AG09319 (cell line): ENCODE results near the gene BCKDK.

Source experiments
- DNase-seq: peaks from one replicate; pipeline ENCODE4 v3.0.0-alpha.2; 2010; ENCODE audit warnings: low read depth; ENCODE audit errors: extremely low read depth
- TF ChIP-seq, protein P1 (sequence below): IDR thresholded peaks from 2 replicates; pipeline ENCODE4 v1.5.1; 2011; ENCODE audit warnings: low read depth, mild to moderate bottlenecking, inconsistent platforms, low read length, moderate library complexity

The BCKDK gene

DNA sequence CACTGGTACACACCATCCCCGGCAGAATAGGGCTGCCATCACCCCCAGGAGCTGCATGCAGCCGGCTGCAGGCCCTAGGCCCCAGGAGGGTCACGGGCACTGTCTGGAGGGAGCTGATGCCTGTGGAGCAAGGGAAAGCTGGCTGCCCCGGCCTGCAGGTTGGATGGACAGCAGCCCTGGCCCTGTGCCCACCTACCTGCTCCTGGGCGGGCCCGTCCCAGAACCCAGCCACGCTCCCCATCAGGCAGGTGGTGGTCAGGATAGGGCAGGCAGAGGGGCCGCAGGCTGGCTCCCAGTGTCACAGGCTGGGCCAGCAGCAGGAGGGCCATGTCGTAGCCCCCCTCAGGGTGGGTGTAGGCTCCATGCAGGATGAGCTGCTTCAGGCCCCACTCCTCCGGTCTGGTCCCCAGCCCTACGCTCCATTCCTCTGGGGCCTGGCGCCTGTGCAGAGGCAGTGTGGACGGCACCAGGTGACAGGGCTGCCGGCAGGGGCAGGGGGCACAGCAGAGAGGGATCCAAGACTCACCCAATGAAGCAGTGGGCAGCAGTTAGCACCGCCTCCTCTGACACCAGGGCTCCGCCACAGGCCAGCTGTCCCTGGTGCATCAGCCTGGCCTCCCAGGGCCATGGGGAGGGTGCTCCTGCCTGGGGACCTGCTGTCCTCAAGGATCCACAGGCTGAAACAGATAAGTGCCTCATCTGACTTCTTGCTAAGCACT lies 23.4 kb upstream of the BCKDK start:
- no peak for DNase-seq
- TF ChIP-seq, protein P1, sequence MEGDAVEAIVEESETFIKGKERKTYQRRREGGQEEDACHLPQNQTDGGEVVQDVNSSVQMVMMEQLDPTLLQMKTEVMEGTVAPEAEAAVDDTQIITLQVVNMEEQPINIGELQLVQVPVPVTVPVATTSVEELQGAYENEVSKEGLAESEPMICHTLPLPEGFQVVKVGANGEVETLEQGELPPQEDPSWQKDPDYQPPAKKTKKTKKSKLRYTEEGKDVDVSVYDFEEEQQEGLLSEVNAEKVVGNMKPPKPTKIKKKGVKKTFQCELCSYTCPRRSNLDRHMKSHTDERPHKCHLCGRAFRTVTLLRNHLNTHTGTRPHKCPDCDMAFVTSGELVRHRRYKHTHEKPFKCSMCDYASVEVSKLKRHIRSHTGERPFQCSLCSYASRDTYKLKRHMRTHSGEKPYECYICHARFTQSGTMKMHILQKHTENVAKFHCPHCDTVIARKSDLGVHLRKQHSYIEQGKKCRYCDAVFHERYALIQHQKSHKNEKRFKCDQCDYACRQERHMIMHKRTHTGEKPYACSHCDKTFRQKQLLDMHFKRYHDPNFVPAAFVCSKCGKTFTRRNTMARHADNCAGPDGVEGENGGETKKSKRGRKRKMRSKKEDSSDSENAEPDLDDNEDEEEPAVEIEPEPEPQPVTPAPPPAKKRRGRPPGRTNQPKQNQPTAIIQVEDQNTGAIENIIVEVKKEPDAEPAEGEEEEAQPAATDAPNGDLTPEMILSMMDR = no peak

DNA sequence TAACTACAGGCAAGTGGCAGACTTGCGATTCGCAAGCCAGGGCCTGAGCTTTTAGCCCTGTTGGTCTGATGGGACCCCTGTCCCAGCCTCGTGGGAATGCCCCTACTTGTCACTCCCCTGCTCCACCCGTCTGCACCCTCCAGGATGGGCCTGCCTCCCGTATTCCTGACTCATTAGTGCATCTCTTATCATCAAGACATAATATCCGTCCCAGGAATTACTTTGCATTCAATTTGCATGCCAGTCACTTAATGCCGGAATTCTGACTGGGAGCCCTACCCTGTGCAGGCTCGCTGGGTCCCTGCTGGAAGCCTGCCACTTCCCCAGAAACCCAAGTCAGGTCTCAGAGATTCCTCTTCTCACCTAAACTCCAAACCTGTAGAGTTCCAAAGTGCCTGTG lies 22.8 kb upstream of the BCKDK start:
- no peak for DNase-seq
- TF ChIP-seq, protein P1 = no peak

DNA sequence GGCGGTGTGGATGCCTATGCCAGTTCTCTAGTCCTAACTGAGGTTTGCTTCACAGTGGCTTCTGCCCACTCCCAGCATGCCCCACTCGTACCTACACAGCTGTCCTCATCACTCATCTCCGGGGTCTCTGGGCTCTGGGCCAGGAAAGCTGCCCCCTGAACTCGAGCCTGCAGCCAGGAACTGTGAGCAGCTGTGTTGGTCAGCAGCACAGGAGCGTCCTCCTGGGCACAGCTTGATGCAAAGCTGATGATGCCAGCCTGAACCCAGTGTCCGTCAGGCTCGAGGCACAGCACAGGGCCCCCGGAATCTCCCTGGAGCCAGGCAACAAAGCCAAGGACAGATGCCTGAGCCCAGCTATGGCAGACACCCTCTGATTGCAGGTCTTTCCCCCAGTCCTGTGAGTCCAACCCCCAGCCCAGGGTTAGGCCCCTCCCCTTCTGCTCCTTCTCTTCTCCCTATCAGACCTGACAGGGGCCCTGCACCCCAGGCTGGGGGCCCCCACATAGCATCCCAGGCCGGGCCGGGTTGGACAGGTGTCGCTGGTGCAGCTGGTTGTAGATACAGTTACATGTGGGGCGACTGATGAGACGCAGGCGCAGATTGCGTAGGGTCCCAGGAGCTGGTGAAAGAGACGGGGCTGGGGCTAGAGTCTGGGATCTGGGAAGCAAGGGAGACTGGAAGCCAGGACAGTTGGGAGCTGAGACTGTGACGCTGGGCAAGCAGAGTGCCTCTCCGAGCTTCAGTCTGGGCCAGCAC lies 22.1 kb upstream of the BCKDK start:
- TF ChIP-seq, protein P1 = no peak

DNA sequence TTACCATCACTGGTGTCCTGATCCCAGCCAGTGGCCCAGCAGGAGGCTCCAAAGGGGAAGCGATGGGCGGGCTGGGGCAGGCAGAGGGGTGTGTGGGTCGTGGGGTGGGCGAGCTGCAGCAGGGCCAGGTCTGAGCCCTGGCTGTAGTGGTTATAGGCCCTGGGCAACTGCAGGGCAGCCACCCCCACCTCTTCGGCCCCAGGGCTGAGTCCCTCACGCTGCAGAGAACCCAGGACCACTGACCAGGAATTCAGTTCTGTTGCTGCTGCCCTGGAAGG lies 21.6 kb upstream of the BCKDK start:
- TF ChIP-seq, protein P1 = no peak
- DNase-seq = no peak

More for the DNA sequence above, 22.1 kb upstream of the BCKDK start:
- no peak for DNase-seq

DNA sequence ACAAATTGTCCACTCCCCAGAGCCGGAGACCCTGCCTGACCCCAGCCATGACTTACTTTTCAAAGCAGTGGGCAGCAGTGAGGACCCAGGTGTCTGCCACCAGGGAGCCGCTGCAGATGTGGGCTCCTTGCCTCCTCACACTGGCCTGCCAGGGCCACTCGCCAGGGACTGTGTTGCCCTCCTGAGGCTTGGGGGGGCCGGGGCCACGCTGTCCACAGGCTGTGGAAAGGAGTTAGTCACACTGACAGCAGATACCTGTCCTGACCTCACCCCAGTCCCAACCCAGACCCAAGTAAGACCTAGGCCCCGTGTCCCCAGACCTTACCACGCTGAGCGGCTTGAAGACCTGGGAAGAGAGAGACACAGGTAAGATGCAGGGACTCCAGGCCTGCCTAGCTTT lies 20.7 kb upstream of the BCKDK start:
- TF ChIP-seq, protein P1 = no peak
- no peak for DNase-seq

DNA sequence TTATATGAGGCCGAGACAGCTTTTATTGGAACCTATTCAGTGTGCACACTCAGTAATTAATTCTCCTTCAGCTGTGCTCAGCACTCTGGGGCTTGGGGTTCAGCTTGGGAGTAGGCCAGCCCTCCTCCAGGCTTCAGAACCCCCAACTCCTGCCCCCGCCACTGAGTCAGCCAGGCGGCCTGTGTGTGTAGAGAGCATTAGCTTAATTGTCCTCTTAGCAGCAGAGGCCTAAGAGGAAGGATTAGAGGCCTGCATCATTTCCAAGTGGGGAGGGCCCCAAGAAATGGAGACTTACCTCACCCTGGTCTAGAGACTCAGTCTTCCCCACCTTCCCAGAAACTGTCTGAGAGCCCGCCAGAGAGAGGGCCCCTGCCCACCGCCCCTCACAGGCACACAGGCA lies 20.2 kb upstream of the BCKDK start:
- TF ChIP-seq, protein P1 = no peak
- DNase-seq = no peak

DNA sequence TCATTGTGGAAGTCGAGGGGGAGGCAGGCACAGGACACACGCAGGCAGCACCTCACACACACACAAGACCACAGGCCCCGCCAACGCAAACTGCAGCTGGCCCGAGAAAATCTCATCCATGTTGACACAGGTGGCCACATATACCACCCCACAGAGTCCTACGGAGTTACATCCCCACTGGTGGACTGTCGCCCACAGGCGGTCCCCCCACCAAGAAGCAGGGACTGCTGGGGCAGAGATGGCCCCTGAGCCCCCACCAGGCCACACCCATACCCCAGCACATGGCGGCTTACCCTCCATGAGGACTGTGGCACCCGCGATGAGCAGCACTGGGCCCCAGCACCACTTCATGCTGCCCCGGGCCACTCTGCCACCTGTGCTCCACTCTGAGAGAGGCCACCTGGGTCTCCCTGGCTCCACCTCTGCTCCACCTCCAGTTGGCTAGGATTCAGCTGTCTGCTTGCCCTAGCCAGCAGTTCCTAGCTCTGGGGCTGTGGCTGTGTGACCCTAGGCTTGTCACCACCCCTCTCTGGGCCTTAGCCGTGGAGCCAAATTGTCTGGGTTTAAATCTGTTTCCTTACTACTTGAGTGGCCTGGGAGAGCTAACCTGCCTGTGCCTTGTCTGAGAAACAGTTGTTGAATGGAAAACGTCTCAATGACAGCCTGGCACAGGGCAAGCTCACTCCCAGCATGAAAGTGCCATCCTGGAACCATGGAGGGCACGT lies 19.6 kb upstream of the BCKDK start, which contains the start of gene PRSS53:
TSS of gene PRSS53 (minus strand) at position 485 of the 725 bp plus-strand sequence. CDS start at position 351, 134 bp downstream.
- no peak for DNase-seq
- TF ChIP-seq, protein P1 = no peak
